GM23248 (cell line): ENCODE measurements around the gene POM121L12. TPM values are rescaled to one million over a fixed set of nuclear protein-coding genes. Genes with fewer than 3 reads are reported as not detected.

Experiments used
- DNase-seq: peaks from one replicate; pipeline ENCODE4 v3.0.0-alpha.2; 2015
- H2AFZ ChIP-seq: fragments of 200-600 bp; sonication (generic); 2 replicates; pipeline ENCODE4 v1.6.1; 2016; ENCODE audit warnings: antibody characterized with exemption
- H3F3A ChIP-seq: fragments of 200-600 bp; sonication (generic); 2 replicates; pipeline ENCODE4 v1.6.1; 2016; ENCODE audit warnings: mild to moderate bottlenecking, antibody characterized with exemption, mixed run types; ENCODE audit not compliant: insufficient read depth
- H3K27ac ChIP-seq: fragments of 200-600 bp; sonication (generic); 2 replicates; pipeline ENCODE4 v1.5.1; 2016; ENCODE audit warnings: mild to moderate bottlenecking
- H3K27me3 ChIP-seq: fragments of 200-600 bp; sonication (generic); replicated peaks from 2 replicates; pipeline ENCODE4 v1.6.1; 2016; ENCODE audit warnings: mild to moderate bottlenecking; ENCODE audit not compliant: insufficient read depth
- H3K36me3 ChIP-seq: fragments of 200-600 bp; sonication (generic); 2 replicates; pipeline ENCODE4 v1.6.1; 2016; ENCODE audit warnings: low read depth, mild to moderate bottlenecking
- H3K4me1 ChIP-seq: fragments of 200-600 bp; sonication (generic); 2 replicates; pipeline ENCODE4 v1.6.1; 2016; ENCODE audit warnings: mild to moderate bottlenecking; ENCODE audit not compliant: insufficient read depth
- H3K4me2 ChIP-seq: fragments of 200-600 bp; sonication (generic); one replicate; pipeline ENCODE4 v1.6.1; 2016; ENCODE audit warnings: mild to moderate bottlenecking; ENCODE audit not compliant: unreplicated experiment
- H3K4me3 ChIP-seq: fragments of 200-600 bp; sonication (generic); 2 replicates; pipeline ENCODE4 v1.5.1; 2016; ENCODE audit warnings: mild to moderate bottlenecking
- H3K79me2 ChIP-seq: fragments of 200-600 bp; sonication (generic); 2 replicates; pipeline ENCODE4 v1.6.1; 2016; ENCODE audit warnings: mild to moderate bottlenecking; ENCODE audit not compliant: insufficient read depth
- H3K9ac ChIP-seq: fragments of 200-600 bp; sonication (generic); 2 replicates; pipeline ENCODE4 v1.6.1; 2016; ENCODE audit warnings: mild to moderate bottlenecking
- H3K9me2 ChIP-seq: fragments of 200-600 bp; sonication (generic); 2 replicates; pipeline ENCODE4 v1.6.1; 2016; ENCODE audit warnings: mixed run types, mild to moderate bottlenecking, moderate library complexity; ENCODE audit not compliant: insufficient read depth
- H3K9me3 ChIP-seq: fragments of 200-600 bp; sonication (generic); one replicate; pipeline ENCODE4 v1.6.1; 2017; ENCODE audit warnings: low read depth
- H4K20me1 ChIP-seq: fragments of 200-600 bp; sonication (generic); 2 replicates; pipeline ENCODE4 v1.6.0; 2016; ENCODE audit not compliant: insufficient read depth
- EZH2 ChIP-seq: fragments of 200-600 bp; sonication (generic); IDR thresholded peaks from 2 replicates; pipeline ENCODE4 v1.6.1; 2018; ENCODE audit warnings: antibody characterized with exemption, mild to moderate bottlenecking; ENCODE audit not compliant: insufficient read depth, poor library complexity, severe bottlenecking
- EZH2phosphoT487 ChIP-seq: fragments of 200-600 bp; sonication (generic); IDR thresholded peaks from 2 replicates; pipeline ENCODE4 v1.6.1; 2018; ENCODE audit warnings: antibody characterized with exemption, moderate library complexity, mild to moderate bottlenecking, low read depth; ENCODE audit not compliant: insufficient read depth
- WGBS, 2 experiments: methylation state at CpG; one replicate each; pipeline ENCODE4 v1.1.6; 2015 to 2017; ENCODE audit warnings: low lambda C conversion rate in 2 of 2, low coverage in 1 of 2; ENCODE audit errors: missing lambda C conversion rate in 2 of 2; 5-methylcytosine and 5-hydroxymethylcytosine counted together
- in situ Hi-C: fragments of 300-500 bp; cut with MboI; formaldehyde crosslinking; loops from 2 replicates; pipeline ENCODE4 v1.15.0; 2020
- polyA plus RNA-seq: library from polyadenylated mRNA; unstranded; fragments of >200 nt; fragmentation: Nextera tagmentation; extraction: Ambion mirVana; gene quantifications from 2 replicates; pipeline ENCODE4 v1.2.1, GENCODE V29; 2016
- total RNA-seq: library from RNA; depleted of rRNA; stranded (reverse); fragments of >200 nt; shearing (Covaris generic); gene quantifications from 2 replicates; pipeline ENCODE4 v1.2.3, GENCODE V29; 2014; rRNA removed

Gene POM121L12
- not detected in 2 replicates for total RNA-seq
- polyA plus RNA-seq: not detected in 2 replicates

GRCh38 chr7:53035499-53036412 lies at the start of gene POM121L12:
Gene POM121L12 (plus strand): TSS chr7:53035633. CDS start chr7:53035672, 39 bp downstream.
- 63 to 64% methylated on average over 38 to 51 of the region's 59 CpGs for WGBS, 2 experiments
- in situ Hi-C loops: no loop called here
- H2AFZ ChIP-seq: no peak within 1 kb of the TSS

GRCh38 chr7:52992001-52992400 lies 43.4 kb upstream of the POM121L12 start:
- H3K9me2 ChIP-seq: no peaks in the 10 kb centered on the region
- H3K9ac ChIP-seq: no peak overlapping the region
- H3K9me3 ChIP-seq: peaks cover 1% of the 10 kb centered on the region

More at GRCh38 chr7:53035499-53036412, at the start of gene POM121L12:
- no peaks in the 10 kb centered on the region for H3K27me3 ChIP-seq
- no peak within 1 kb of the TSS for H3K4me3 ChIP-seq
- H3K9me2 ChIP-seq: no peaks in the 10 kb centered on the region
- no peaks in the 10 kb centered on the region for H3K4me1 ChIP-seq
- no peak within 1 kb of the TSS for H3K27ac ChIP-seq
- no peaks in the 10 kb centered on the region for H3K9me3 ChIP-seq
- H3K9ac ChIP-seq: no peak within 1 kb of the TSS
- H4K20me1 ChIP-seq: no peaks in the 10 kb centered on the region
- no peaks in the 10 kb centered on the region for H3F3A ChIP-seq
- H3K4me2 ChIP-seq: no peak within 1 kb of the TSS
- no peak for TF ChIP-seq EZH2
- TF ChIP-seq EZH2phosphoT487: no peak
- H3K79me2 ChIP-seq: no peaks in the 10 kb centered on the region
- DNase-seq: no peak
- no peaks in the 10 kb centered on the region for H3K36me3 ChIP-seq

GRCh38 chr7:52992479-52993162 lies 42.8 kb upstream of the POM121L12 start:
- H3K9me3 ChIP-seq: peaks cover 3% of the 10 kb centered on the region
- in situ Hi-C loops: no loop called here
- H2AFZ ChIP-seq: no peak overlapping the region
- 20 to 28% methylated on average over 4 of the region's 4 CpGs for WGBS, 2 experiments
- no peaks in the 10 kb centered on the region for H3K4me1 ChIP-seq
- no peak overlapping the region for H3K27ac ChIP-seq
- H3K79me2 ChIP-seq: no peaks in the 10 kb centered on the region
- no peaks in the 10 kb centered on the region for H3K9me2 ChIP-seq
- no peaks in the 10 kb centered on the region for H3K36me3 ChIP-seq
- no peaks in the 10 kb centered on the region for H4K20me1 ChIP-seq
- H3K9ac ChIP-seq: no peak overlapping the region
- DNase-seq: no peak
- no peak for TF ChIP-seq EZH2
- TF ChIP-seq EZH2phosphoT487: no peak
- H3K4me2 ChIP-seq: no peak overlapping the region
- H3K4me3 ChIP-seq: no peak overlapping the region
- no peaks in the 10 kb centered on the region for H3K27me3 ChIP-seq
- no peaks in the 10 kb centered on the region for H3F3A ChIP-seq

More at GRCh38 chr7:52992001-52992400, 43.4 kb upstream of the POM121L12 start:
- DNase-seq: no peak
- H2AFZ ChIP-seq: no peak overlapping the region
- no peaks in the 10 kb centered on the region for H3K4me1 ChIP-seq
- no peaks in the 10 kb centered on the region for H3K27me3 ChIP-seq
- H3K36me3 ChIP-seq: no peaks in the 10 kb centered on the region
- no peak overlapping the region for H3K27ac ChIP-seq
- H3K4me3 ChIP-seq: no peak overlapping the region
- in situ Hi-C loops: no loop called here
- no peaks in the 10 kb centered on the region for H4K20me1 ChIP-seq
- no peaks in the 10 kb centered on the region for H3K79me2 ChIP-seq
- TF ChIP-seq EZH2 (no peak), EZH2phosphoT487 (no peak)
- H3F3A ChIP-seq: no peaks in the 10 kb centered on the region
- H3K4me2 ChIP-seq: no peak overlapping the region

GRCh38 chr7:52995676-52996075 lies 39.8 kb upstream of the POM121L12 start:
- TF ChIP-seq EZH2 (no peak), EZH2phosphoT487 (no peak)

More at GRCh38 chr7:52995676-52996075, 39.8 kb upstream of the POM121L12 start:
- 0 to 7% methylated on average over 1 of the region's 1 CpG for WGBS, 2 experiments
- Histone ChIP-seq H3K4me1 (no peaks in the 10 kb centered on the region), H3K27ac (no peak overlapping the region), H3K9me2 (no peaks in the 10 kb centered on the region), H3K9ac (no peak overlapping the region), H3F3A (no peaks in the 10 kb centered on the region), H4K20me1 (no peaks in the 10 kb centered on the region), H2AFZ (no peak overlapping the region), H3K4me3 (no peak overlapping the region), H3K27me3 (no peaks in the 10 kb centered on the region), H3K79me2 (no peaks in the 10 kb centered on the region), H3K36me3 (no peaks in the 10 kb centered on the region), H3K4me2 (no peak overlapping the region), H3K9me3 (peaks cover 3% of the 10 kb centered on the region)
- in situ Hi-C loops: no loop called here
- no peak for DNase-seq
